GM19397 (cell line): ENCODE results near the gene MBNL2.

ENCODE experiments used
- ATAC-seq: cut with Tn5 transposase; IDR thresholded peaks from one replicate; pipeline ENCODE4 v1.9.1; 2021; ENCODE audit warnings: mild to moderate bottlenecking, moderate library complexity; ENCODE audit not compliant: unreplicated experiment

Gene MBNL2, protein sequence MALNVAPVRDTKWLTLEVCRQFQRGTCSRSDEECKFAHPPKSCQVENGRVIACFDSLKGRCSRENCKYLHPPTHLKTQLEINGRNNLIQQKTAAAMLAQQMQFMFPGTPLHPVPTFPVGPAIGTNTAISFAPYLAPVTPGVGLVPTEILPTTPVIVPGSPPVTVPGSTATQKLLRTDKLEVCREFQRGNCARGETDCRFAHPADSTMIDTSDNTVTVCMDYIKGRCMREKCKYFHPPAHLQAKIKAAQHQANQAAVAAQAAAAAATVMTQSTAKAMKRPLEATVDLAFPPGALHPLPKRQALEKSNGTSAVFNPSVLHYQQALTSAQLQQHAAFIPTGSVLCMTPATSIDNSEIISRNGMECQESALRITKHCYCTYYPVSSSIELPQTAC

DNA sequence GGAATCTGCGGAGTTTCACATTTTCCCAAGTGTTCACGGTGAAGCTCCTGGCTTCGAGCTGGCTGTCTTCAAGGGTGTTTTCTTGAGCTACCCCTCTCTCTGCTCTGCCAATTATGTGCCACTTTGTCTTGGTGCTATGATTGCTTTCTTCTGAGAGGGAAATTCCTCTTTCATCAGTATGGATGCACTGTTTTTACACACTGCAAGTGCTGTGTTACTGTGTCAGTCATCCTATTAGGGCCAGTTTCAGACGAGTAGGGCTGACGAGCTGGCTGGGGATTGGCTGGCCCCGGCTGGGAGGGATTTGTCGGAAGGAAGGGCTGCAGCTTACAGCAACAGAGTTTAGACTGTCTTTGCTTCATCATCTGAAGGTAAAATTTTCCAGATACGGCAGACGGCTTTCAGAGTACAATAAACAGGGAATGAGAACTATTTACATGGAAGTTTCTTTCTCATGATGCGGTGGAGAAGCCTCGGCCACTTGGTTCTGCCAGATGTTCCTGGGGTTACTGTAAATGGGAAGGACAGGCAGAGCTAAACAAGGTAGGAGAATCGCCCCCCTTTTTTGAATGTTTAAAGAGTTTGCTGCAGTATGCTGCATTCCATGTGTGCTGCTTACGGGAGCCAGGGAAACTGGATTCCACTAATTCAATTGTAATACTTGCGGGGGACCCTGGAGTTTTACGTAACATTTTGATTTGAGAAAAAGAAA lies at the start of gene MBNL2:
TSS of gene MBNL2 (plus strand) at position 345 of the 712 bp plus-strand sequence. CDS start 53,903 bp downstream, outside the sequence.
- peak; percentile 96 for ATAC-seq

DNA sequence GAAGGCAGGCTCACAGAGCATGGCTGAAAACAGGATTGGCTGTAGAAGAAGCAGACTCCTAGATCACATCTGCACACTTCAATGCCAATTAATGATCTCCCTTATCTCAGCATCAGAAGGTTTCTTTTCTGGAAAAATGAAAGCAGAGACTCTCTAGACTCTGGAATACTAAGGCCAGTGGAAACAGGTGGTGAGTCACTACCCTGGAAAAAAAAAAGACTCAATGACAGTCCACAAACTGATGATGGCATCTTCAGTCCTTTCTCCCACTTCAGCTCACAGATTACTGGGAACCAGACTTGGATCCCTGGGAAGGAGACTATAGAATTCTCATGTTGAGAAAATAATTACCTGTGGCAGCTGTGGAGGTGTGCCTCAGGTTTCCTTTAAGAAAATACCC lies 47.5 kb upstream of the MBNL2 start:
- no peak for ATAC-seq

DNA sequence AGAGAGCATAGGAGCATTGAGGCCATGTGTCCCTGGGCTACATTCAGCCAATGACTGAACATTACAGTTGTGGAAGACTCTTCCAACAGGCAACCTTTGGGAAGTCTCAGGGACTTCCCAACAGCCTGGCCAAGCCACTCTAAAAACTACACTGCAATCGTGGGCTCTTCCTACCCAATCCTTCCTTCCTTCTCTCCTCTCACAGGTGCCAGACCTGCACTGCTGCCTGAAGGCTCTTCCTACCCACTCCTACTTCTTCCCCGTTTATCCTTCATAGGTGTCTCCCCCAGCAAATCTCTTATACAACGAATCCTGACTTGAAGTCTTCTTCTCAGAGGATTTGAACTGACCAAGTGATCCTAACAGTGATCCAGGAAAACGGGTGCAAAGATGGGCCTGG lies 47.1 kb upstream of the MBNL2 start:
- ATAC-seq: no peak

DNA sequence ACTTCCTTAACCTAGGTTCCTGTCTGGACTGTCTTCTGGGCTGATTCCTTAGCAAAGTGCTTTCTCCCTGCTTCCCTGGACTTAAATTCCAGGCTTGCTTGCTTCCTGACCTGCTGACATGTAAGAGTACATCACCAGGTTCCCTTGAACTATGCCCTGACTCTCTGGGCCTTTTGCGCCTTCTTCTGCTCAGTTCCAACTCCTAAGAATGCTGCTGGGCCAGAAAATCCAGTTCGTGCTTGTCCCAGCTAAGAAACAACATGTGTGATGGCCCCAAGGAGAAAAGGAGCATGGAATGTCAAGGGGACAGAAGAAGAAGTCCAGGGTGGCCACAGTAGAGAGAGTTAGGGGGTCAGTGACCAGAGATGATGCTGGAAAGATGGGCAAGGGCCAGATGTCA lies 42.6 kb upstream of the MBNL2 start:
- ATAC-seq: no peak

DNA sequence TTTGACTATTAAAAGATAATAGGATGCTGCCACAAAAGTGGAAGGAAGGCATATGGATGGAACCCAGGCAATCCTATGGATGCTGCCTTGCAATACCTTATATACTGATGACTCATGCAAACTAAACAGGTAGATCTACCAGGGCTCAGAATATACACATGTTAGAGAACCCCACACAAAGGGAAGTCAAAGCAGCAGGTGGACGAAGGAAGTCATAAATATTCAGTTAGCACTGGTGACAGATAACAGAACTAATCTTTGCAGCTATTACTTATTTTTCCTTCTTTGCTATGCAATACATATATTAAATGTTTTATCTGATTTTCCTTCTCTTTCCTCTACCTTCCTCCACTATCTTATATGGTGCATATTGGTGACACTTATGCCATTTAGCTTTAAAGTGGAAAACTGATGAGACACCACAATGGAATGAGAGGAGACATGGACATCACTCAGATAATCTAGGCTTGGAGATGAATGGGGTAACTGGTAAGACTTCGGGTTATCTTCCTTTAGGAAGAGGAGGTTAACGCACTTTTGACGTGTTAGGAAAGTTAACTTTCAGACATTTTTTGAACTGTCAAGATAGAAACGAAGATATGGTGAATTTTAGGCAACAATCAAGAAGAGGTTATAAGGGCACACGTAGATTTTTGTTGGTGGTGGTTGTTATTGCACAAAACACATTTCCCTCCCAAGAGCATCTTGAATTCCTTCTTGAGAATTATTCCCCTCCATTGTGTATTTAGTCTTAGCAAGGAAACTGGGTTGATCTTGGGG lies 39.8 kb upstream of the MBNL2 start:
- ATAC-seq: no peak

DNA sequence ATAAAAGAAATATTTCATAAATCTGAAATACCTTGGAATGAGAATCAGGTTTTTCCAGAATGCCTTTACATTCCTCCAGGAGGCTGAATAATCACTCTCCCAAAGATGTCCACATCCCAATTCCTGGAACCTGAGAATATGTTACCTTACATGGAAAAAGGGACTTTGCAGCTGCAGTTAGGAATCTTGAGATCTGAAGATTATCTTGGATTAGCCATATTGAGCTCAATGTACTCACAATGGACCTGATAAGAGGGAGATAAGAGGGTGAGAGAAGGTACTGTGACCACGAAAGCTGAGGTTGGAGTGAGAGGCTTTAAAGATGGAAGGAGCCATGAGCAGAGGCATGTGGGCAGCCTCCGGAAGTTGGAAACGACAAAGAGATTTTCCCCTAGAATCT lies 36.8 kb upstream of the MBNL2 start:
- no peak for ATAC-seq

DNA sequence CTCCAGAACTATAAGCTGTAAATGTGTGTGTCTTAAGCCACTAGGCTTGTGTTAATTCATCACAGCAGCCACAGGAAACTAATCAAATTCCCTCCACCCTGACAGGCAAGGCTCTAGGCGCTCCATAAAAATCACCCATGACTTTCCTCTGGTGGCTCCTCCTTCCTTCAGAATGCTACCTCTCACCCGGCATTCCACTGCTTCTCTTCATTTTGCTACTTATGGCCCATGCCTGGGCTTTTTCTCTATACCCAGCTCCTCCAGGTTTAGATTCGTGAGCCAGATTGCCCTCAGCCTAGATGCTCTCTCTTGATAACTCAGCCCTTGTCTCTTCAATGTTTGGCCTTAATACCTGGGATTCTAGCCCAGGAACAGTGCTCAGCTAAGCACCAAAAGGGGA lies 36.4 kb upstream of the MBNL2 start:
- no peak for ATAC-seq

DNA sequence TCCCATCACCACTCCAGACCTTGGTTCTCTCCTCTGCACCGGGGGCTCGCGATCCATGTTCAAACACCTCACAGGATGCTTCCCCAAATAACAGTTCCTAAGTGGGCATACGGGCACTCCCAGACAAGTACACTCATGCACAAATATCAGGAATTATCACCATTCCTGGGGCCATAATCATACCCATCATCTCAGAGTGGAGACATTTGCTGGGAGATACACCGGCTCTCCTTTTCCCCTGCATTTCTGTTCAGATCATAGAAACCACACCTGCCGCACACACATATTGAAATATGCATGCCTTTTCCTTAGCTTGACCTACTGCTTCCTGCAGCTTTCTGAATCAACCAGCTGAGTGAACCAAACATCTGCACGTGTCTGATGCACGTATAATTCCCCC lies 33.9 kb upstream of the MBNL2 start:
- no peak for ATAC-seq

DNA sequence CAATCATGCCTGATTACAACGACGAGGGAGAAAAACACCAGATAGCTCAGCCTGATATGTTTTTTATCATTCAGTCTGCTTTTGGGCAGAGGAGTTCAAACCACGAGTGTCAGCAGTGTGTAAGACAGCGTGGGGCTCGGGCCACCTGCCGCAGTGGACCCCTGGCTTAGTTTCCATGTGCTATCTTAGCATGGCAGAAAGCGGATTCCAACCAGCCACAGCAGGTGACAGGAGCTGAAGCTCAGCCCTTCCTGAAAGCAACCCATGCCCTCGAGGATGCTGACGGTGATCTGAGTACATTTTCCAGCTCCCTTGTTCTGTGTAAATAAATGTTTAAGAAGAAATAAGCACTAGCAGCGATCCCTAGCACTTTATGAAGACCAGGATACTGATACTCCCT lies 32.2 kb upstream of the MBNL2 start:
- ATAC-seq: no peak

DNA sequence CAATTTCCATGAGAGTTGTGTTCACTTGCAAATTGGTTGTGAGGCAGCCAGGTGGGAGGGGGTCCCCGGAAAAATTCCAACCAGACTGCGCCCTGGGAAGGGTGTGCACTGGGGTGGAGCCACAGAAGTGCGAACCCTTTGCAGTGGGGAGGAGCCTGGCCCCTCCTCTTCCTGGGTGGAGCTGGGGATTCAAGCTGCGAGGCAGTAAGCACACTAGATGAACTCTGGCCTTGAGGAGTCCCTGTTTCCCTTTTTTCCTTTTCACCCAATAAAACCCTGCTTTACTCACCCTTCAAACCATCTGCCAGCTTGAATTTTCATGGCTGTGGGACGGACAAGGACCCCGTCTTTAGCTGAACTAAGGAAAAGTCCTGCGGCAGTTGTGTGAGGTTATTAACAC lies 31.0 kb upstream of the MBNL2 start:
- ATAC-seq: no peak

DNA sequence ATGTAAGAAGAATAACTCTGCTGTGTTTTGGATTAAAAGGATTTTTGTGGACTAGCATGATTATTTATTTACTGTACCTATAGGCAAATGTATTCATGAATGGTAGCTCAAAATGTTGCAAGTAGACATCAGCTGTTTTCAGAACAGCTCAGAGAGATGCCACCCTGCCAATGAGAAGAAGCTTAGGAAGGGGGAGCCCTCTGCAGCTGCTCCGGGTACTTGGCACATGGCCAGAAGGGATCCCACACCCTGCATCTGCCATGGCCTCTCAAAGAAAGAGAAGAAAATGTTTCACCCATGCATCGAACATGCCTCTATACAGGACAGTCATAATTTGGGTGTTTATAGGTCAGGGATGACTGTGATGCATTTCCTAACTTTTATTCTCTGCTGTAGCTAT lies 30.5 kb upstream of the MBNL2 start:
- ATAC-seq: no peak

DNA sequence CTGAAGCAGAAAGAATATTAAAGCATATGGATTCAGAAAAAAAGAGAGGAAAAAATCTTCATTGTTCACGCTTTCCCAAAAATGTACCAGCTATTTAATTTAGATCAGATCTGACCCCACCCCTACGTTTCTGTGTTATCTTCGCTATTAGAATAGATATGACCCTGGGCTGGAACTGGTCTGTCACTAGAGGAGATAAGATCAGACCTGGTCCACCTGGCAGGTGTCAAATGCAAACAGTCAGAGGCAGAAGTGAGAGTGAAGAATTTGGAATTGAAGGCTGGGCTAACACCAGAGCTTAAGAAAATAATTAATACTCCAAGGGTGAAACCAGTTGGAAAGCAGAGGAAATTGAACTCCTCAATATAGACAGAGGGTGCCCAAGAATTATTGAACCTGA lies 30.0 kb upstream of the MBNL2 start:
- no peak for ATAC-seq

DNA sequence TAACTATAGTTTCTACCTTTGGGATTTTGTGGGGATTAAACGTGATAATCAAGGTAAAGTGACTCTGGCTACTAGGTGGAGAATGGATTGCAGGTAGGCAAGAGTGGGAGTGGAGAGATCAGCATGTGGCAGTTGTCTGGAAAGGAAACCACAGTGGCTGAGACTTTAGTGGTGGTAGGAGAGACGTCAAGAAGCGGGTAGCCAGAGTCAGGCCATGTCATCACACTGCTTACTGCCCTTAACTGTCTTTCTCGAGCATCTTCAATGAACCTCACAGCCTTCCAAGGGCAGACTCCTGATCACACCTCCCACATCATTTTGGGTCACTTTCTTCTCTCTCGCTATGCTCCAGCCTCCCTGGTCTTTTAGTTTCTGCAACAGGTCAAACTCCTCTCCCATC lies 28.6 kb upstream of the MBNL2 start:
- no peak for ATAC-seq

DNA sequence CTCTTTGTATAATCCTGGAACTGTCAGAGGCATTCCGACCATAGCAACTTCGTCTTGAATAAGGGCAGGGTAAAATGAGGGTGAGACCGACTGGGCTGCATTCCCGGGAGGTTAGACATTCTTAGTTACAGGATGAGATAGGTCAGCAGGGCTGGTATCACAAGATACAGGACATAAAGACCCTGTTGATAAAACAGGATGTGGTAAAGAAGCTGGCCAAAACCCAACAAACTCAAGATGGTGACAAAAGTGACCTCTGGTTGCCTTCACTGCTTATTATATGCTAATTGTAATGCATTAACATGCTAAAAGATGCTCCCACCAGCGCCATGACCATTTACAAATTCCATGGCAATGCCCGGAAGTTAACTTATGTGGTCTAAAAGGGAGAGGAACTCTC lies 27.7 kb upstream of the MBNL2 start:
- ATAC-seq: no peak

DNA sequence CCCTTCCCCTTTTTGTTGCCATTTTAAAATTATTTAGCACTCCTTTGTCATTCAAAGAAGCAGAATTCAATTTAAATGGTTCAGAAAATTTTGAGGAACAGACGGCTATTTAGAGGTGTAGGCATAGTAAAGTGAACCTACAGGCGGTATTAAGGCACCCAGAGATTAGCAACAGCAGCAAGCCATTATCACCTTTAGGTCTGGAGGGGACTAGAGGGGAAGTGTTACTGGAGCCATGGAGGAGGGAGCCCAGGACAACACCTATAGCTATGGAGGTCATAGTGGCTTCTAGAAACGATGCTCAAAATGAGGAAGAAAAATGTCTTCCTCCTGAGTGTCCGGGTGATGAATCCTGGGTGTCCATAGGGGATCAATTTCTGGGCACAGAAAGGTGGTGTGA lies 25.8 kb upstream of the MBNL2 start:
- no peak for ATAC-seq

DNA sequence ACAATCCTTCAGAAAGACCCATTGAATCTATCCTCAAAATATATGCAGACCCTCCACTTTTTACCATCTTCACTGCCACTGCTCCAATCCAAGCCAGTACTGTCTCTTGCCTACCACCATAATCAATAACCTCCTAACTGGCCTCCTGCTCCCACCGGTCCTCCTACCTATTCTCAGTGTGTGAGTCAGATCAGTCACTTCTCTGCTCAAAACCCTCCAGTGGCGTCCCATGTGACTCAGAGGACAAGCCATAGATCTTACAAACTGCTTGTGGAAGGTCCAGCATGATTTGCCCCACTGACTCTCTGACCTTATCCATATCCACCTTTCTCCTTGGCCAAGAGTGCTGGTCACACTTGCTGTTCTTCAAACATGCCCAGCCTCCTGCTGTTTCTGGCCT lies 23.4 kb upstream of the MBNL2 start:
- no peak for ATAC-seq

DNA sequence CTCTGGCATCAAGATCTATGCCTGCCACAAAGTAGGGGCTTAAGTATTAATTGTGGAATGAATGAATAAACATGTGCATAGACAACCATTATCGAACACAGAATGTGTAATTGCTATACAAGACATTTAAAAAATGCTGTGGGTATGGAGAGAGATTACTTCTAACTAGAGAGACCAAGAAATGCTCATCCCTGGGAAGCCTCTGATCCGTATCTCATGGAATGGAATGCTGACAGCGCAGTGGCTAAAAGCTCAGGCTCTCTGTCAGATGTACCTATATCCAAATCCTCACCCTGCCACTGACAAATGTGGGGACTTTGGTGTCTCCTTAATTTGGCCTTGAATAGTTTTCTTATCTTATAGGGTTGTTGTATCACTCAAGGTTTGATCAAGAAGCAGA lies 22.7 kb upstream of the MBNL2 start:
- ATAC-seq: no peak

DNA sequence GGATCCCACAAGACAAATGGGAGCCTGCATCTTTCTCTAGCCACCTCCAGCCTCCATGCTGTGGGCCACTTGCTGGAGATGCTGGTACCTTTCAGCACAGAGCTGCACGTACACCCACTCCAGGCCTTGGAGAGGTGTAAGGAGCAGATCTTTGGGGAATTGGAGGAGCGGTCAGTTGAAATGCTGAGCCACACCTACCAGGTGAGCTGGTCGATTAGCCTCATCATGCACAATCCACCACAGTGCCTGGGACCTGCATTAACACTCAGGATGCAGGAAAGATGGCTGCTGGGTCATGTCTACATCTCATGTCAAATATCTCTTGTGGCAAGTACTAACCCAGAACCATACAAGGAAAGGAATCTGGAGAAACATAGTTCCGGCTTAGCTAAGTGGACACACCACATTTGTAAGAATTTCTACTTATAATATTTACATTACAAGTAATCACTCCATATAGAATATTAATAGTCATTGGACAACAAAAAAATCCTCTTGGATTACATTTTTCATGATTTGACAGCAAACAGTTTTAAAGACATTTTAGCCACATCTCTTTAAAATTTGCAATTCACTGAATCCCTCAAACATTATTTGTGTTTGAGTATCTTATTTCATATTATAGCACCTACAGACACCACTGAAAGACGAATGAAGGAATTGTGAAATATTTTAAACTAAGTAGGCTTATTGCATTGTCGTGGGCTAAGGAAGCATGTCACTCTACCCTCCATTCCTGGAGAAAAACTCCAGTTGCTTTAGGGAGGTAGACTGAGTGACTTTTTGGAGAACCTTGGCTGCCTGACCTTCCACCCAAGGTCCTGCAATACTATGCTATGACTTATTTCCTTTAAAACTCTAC lies 21.8 kb upstream of the MBNL2 start:
- ATAC-seq: no peak

DNA sequence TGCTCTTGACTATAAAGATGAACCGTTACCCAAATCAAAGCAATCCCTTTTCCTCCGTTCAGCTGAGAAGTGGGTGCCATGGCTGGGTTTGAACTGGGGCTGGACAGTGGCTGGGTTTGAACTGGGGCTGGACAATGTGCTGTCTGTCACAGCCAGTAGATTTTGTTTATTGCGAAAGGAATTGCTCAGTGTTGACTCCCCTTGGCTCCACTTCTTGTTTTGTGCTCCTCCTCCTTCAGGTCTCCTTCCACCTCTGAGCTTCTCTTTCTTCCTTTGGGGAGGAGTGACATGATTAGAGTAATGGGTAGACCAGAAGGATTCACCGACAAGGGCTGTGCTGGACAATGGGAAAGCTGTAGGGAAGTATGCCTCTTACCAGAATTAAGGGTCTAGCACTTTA lies 19.4 kb upstream of the MBNL2 start:
- no peak for ATAC-seq

DNA sequence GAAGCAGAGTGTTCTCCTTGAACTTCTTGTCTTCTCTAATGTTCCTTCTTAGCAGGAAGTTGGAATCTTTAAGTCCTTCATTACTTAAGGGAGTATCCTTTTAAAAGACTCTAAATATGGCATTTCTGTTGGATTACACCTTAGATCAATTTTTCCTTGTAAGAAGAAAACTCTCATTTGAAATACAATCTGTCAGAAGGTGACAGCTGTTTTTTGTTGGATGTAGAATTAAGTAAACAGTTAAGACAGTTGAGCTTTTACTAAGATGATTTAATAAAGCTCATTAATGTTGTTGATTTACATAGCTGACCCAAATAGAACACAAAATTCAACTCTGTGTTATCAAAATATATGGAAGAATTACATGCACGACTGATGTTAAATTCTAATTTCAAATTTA lies 16.7 kb upstream of the MBNL2 start:
- ATAC-seq: no peak

DNA sequence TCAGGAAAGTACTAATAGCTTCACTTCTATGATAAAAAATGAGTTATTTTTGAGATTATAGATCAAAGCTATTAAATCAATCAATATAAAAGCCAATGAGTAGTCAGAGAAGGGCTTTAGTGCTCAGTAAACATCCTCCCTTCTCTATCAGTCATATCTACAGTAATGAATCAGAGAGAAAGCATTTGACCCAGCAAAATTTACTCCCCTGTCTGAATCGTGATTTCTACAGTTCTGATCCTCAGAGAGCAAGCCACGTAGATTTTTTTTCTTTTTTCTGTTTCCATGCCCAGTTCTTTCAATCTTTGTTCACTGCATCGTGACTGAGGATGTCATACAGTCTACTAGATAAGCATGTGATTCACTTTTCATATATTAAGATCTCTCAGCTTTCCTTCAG lies 16.2 kb upstream of the MBNL2 start:
- ATAC-seq: no peak
